Left lung (tissue), 10 donors: ENCODE results near the gene TMEM114. TPM values are rescaled to one million over a fixed set of nuclear protein-coding genes. Genes with fewer than 3 reads are reported as not detected.

ENCODE experiments used
- ATAC-seq: fragments of 200-7000 bp; cut with Tn5 transposase; one replicate; pipeline ENCODE4 v1.9.1; 2020; ENCODE audit warnings: moderate library complexity
- DNase-seq, 4 donors: peaks; one replicate each; pipeline ENCODE4 v3.0.0-alpha.2; 2013 to 2020
- H3K27ac ChIP-seq, 2 donors: fragments of 200-600 bp; sonication (generic) in 1 of 2; one replicate each; pipeline versions ENCODE4 v1.5.0 to v1.8.0; 2020 to 2021
- H3K27me3 ChIP-seq, 2 donors: fragments of 200-600 bp; sonication (generic) in 1 of 2; one replicate each; pipeline versions ENCODE4 v1.5.0 to v1.8.0; 2020 to 2021
- H3K36me3 ChIP-seq, 2 donors: fragments of 200-600 bp; sonication (generic) in 1 of 2; one replicate each; pipeline versions ENCODE4 v1.5.0 to v1.8.0; 2020 to 2021
- H3K4me1 ChIP-seq, 2 donors: fragments of 200-600 bp; one replicate each; pipeline ENCODE4 v1.8.0; 2021
- H3K4me3 ChIP-seq, 2 donors: fragments of 200-600 bp; sonication (generic) in 1 of 2; one replicate each; pipeline versions ENCODE4 v1.5.0 to v1.8.0; 2020 to 2021; ENCODE audit warnings: mild to moderate bottlenecking in 1 of 2
- H3K9me3 ChIP-seq, 2 donors: fragments of 200-600 bp; sonication (generic) in 1 of 2; one replicate each; pipeline versions ENCODE4 v1.5.0 to v1.8.0; 2020 to 2021
- CTCF ChIP-seq, 2 donors: fragments of 200-600 bp; sonication (generic) in 1 of 2; IDR thresholded peaks; one replicate each; pipeline versions ENCODE4 v1.5.0 to v1.8.0; 2021; ENCODE audit warnings: antibody characterized with exemption in 2 of 2
- intact Hi-C, 2 donors: fragments of 100-400 bp; cut with DNase I; formaldehyde crosslinking; loops; one replicate each; pipeline versions ENCODE4 v1.11.2 to v1.14.2; 2022
- polyA plus RNA-seq, 6 donors: library from polyadenylated mRNA; unstranded; fragments of 120-200 nt; gene quantifications; one replicate each; pipeline ENCODE4 v1.2.1, GENCODE V29; 2013; ENCODE audit not compliant: insufficient read length in 6 of 6
- total RNA-seq, 2 donors: library from RNA; stranded (reverse); fragmentation: NEBNext Ultra II Directional; extraction: Animal tissue kit (Norgen Biotek cat#: 25700); gene quantifications; one replicate each; pipeline ENCODE4 v1.2.1, GENCODE V29; 2021
- donor health status: DM: no; HTN: yes; CAD: no.
- donor health status: DM: no; HTN: no; CAD: no.

Gene TMEM114
- total and polyA plus RNA-seq, 8 donors, result not detected

GRCh38 chr16:8631818-8632465 lies 41.6 kb upstream of the TMEM114 start:
- no peak for ATAC-seq
- intact Hi-C loops, result loop anchor here in 1 of 2 donors (10.0 kb wide), 1 partner anchor 57 kb away; no protein-coding TSS in a partner anchor
- peaks cover 0 to 90% of the 10 kb centered on the region in 2 donors for H3K36me3 ChIP-seq
- H3K9me3 ChIP-seq, result no peaks in the 10 kb centered on the region
- no peak for DNase-seq
- H3K27me3 ChIP-seq, result no peaks in the 10 kb centered on the region
- H3K27ac ChIP-seq, result peak overlapping the region; percentile 70 to 98
- no peak overlapping the region for H3K4me3 ChIP-seq
- TF ChIP-seq CTCF (IDR thresholded peaks at IDR 0.05), result no peak
- H3K4me1 ChIP-seq, result peaks cover 0 to 26% of the 10 kb centered on the region in 2 donors

- DNase-seq, result no peak
- Histone ChIP-seq H3K4me3 (no peak overlapping the region), H3K36me3 (peaks cover 0 to 90% of the 10 kb centered on the region in 2 donors), H3K27me3 (no peaks in the 10 kb centered on the region), H3K27ac (peak overlapping the region; percentile 70 to 98), H3K4me1 (peaks cover 0 to 26% of the 10 kb centered on the region in 2 donors), H3K9me3 (no peaks in the 10 kb centered on the region)
- no peak for TF ChIP-seq CTCF (IDR thresholded peaks at IDR 0.05)
- intact Hi-C loops, result loop anchor here in 1 of 2 donors (10.0 kb wide), 1 partner anchor 57 kb away; no protein-coding TSS in a partner anchor
- ATAC-seq, result no peak
Measured at GRCh38 chr16:8631373-8631772, 41.1 kb upstream of the TMEM114 start.

GRCh38 chr16:8630255-8630953 lies 40.1 kb upstream of the TMEM114 start:
- Histone ChIP-seq H3K27ac (no peak overlapping the region), H3K4me3 (no peak overlapping the region), H3K27me3 (no peaks in the 10 kb centered on the region), H3K4me1 (peaks cover 0 to 26% of the 10 kb centered on the region in 2 donors), H3K36me3 (peaks cover 0 to 90% of the 10 kb centered on the region in 2 donors), H3K9me3 (no peaks in the 10 kb centered on the region)
- no peak for ATAC-seq
- no peak for DNase-seq
- TF ChIP-seq CTCF (IDR thresholded peaks at IDR 0.05), result no peak
- intact Hi-C loops, result loop anchor here in 1 of 2 donors (10.0 kb wide), 1 partner anchor 56 kb away; no protein-coding TSS in a partner anchor

- Histone ChIP-seq H3K36me3 (peaks cover 0 to 87% of the 10 kb centered on the region in 2 donors), H3K9me3 (no peaks in the 10 kb centered on the region), H3K4me1 (peaks cover 0 to 28% of the 10 kb centered on the region in 2 donors), H3K27me3 (no peaks in the 10 kb centered on the region), H3K4me3 (no peak overlapping the region), H3K27ac (no peak overlapping the region)
- ATAC-seq (no peak), DNase-seq (no peak)
- intact Hi-C loops, result no loop called here
- TF ChIP-seq CTCF (IDR thresholded peaks at IDR 0.05), result no peak
Measured at GRCh38 chr16:8628981-8629725, 38.8 kb upstream of the TMEM114 start.
